Mammary epithelial cell (primary cell): Measurements from ENCODE around the gene RAD51B.

Experiments used
- CTCF ChIP-seq, 2 donors: IDR thresholded peaks in 1 of 2; conservative IDR thresholded peaks in 1 of 2; 2 replicates each; pipeline ENCODE4 v1.5.1; 2011 to 2012; ENCODE audit warnings: inconsistent platforms in 2 of 2, low read length in 2 of 2, mild to moderate bottlenecking in 2 of 2, control low read depth in 1 of 2, low read depth in 1 of 2; ENCODE audit not compliant: insufficient read depth in 1 of 2; ENCODE audit errors: extremely low read depth in 1 of 2
- EZH2 ChIP-seq: IDR thresholded peaks from 2 replicates; pipeline ENCODE4 v1.6.1; 2012; ENCODE audit warnings: low read length, inconsistent platforms, borderline replicate concordance

- TF ChIP-seq CTCF (conservative IDR thresholded peaks at IDR 0.05 in 1 of 2, IDR thresholded peaks at IDR 0.05 in 1 of 2; ENCODE audit: extremely low read depth in 1 of 2, insufficient read depth in 1 of 2, low read depth in 1 of 2, low read length in 2 of 2) (no peak), EZH2 (no peak)
Observed at GRCh38 chr14:68644101-68644500, 824.5 kb downstream of the RAD51B start.
